Hematopoietic multipotent progenitor cell treated with erythropoietin and hydrocortisone succinate and interleukin-3 and kit ligand, for 4 days (in vitro differentiated cells): ENCODE measurements around the gene RDH16.
"Not testable (repeated sequence)": the region's sequence is repeated elsewhere in the genome, so short reads cannot be mapped to it uniquely, and the experiment has no call there.

ENCODE experiments used
- DNase-seq: peaks from one replicate; pipeline ENCODE4 v3.0.0-alpha.2; 2015

The RDH16 gene

GRCh38 chr12:56916296-56916995 lies 41.0 kb downstream of the RDH16 start:
- no peak for DNase-seq

DNA sequence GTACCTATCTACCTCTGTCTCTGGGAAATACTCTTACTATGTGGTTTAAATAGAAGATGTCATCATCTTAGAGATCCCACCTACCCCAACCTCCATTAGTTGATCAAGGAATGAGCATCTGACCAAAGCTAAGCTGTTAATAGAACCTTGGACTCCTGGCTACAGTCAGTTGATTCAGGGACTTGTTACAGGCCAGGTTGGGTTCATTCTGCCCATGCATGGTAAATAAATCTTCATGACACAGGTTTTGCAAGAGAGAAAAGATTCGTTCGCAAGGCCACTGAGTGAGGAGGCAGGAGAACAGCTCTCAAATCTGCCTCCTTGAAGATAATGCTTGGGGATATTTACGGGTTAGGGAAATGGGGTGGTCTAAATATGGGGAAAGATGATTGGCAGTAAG lies 42.7 kb downstream of the RDH16 start:
- DNase-seq: no peak

- DNase-seq: no peak
Measured at GRCh38 chr12:56914256-56914655, 43.2 kb downstream of the RDH16 start.

GRCh38 chr12:56909403-56909802 lies 48.0 kb downstream of the RDH16 start:
- not testable (repeated sequence) for DNase-seq

DNA sequence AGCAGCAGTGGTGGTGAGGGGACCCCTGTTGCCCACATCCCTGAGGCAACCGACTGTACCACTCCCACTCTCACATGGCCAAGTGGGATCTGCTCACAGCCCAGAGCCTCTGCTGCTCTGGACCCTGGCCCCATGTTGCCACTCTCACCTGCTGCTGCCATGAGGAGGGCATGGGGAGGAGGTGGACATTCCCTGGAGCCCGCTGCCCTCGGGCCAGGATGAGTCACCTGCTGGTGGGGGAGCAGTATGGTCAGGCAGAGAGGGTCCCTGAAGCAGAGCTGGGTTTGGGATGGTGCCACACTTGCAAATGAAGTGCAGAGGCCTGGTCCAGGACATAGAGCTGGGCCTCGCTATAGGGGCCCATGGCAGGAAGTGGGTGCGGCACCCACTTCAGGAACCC lies 49.3 kb downstream of the RDH16 start:
- DNase-seq: no peak

DNA sequence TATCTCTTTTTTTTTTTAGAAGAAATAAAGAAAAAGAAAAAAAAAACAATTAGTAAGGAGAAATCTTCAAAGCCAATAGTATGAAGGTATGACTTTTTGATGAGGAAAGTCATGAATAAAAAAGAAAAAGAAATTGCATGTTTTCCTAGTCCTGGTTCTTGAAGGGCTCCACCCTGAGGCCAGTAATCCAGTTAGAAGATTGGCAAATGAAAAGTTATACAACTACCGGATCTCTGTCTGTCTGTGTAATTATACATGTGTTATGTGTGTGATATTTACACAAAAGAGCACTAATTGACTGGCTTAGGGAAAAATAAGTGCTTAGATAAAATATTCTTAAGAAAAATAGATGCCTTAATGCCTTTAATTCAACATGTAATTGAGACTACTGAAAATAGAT lies 51.6 kb downstream of the RDH16 start:
- no peak for DNase-seq

DNA sequence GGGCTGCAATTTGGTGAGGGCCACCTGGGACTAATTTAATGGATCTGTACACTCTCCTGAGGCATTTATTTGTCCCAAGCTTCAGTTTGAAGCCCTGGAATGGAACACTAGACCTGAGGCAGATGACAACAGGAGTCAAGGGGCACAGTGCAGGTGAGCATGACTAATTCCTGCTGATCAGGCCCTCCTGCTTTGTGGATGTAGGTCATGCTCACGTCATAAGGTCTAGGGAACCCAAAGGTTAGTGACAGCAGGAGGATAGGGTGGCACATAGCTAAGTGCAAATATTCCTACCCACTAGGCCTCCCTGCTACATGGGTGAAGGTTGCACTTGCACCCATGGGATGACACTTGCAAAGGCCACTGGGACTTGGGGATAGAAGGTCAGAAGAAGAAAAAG lies 54.0 kb downstream of the RDH16 start:
- no peak for DNase-seq
